Lower leg skin (tissue), 4 donors: ENCODE data around the gene OR51E1. TPM values are rescaled to one million over a fixed set of nuclear protein-coding genes. Genes with fewer than 3 reads are reported as not detected.

ENCODE experiments used
- DNase-seq, 2 donors: peaks; one replicate each; pipeline ENCODE4 v3.0.0-alpha.2; 2019; ENCODE audit warnings: low spot score in 2 of 2
- H3K4me3 ChIP-seq: fragments of 200-600 bp; sonication (generic); 2 replicates; pipeline ENCODE4 v1.5.1; 2017; ENCODE audit warnings: mild to moderate bottlenecking, low read depth; ENCODE audit not compliant: poor library complexity, severe bottlenecking
- POLR2A ChIP-seq, 2 donors: fragments of 450-650 bp; IDR thresholded peaks; one replicate each; pipeline ENCODE4 v1.6.1; 2016 to 2017; ENCODE audit warnings: antibody characterized with exemption in 2 of 2, mild to moderate bottlenecking in 1 of 2, moderate library complexity in 1 of 2
- WGBS, 2 donors: methylation state at CpG; one replicate each; pipeline ENCODE4 v1.1.5; 2018; 5-methylcytosine and 5-hydroxymethylcytosine counted together
- intact Hi-C: fragments of 100-400 bp; cut with DNase I; formaldehyde crosslinking; loops from one replicate; pipeline ENCODE4 v1.15.0; 2023; ENCODE audit warnings: low total_unique reads
- total RNA-seq, 4 donors: library from RNA; depleted of rRNA; stranded (reverse); fragments of >200 nt; gene quantifications; one replicate each; pipeline ENCODE4 v1.1.0, GENCODE V29; 2016
- TF ChIP-seq, protein P1 (sequence below), 3 donors: fragments of 450-650 bp; IDR thresholded peaks; one replicate each; pipeline ENCODE4 v1.5.1; 2016; ENCODE audit warnings: antibody characterized with exemption in 3 of 3, mild to moderate bottlenecking in 3 of 3, moderate library complexity in 2 of 3

The OR51E1 gene
- total RNA-seq, 4 donors from 2014 or later: 0.11 to 0.39 (median 0.21) TPM

DNA sequence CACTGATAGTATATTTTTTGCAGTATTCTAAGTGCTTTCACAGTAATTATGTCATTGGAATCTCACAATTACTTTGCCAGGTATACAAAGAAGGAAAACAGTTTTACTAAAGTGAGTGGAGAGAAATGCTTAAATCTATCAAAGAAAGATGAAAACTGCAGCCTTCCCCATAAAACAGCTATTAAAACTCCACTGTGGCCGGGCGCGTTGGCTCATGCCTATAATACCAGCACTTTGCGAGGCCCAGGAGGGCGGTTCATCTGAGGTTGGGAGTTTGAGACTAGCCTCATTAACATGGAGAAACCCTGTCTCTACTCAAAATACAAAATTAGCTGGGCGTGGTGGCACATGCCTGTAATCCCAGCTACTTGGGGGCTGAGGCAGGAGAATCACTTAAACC is 19.1 kb downstream of the OR51E1 start:
- no peak overlapping the region for H3K4me3 ChIP-seq
- intact Hi-C loops: no loop called here
- WGBS, 2 donors: 51 to 62% methylated on average over 6 of the region's 6 CpGs
- no peak for TF ChIP-seq POLR2A (IDR thresholded peaks at IDR 0.05)
- TF ChIP-seq, protein P1, sequence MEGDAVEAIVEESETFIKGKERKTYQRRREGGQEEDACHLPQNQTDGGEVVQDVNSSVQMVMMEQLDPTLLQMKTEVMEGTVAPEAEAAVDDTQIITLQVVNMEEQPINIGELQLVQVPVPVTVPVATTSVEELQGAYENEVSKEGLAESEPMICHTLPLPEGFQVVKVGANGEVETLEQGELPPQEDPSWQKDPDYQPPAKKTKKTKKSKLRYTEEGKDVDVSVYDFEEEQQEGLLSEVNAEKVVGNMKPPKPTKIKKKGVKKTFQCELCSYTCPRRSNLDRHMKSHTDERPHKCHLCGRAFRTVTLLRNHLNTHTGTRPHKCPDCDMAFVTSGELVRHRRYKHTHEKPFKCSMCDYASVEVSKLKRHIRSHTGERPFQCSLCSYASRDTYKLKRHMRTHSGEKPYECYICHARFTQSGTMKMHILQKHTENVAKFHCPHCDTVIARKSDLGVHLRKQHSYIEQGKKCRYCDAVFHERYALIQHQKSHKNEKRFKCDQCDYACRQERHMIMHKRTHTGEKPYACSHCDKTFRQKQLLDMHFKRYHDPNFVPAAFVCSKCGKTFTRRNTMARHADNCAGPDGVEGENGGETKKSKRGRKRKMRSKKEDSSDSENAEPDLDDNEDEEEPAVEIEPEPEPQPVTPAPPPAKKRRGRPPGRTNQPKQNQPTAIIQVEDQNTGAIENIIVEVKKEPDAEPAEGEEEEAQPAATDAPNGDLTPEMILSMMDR (IDR thresholded peaks at IDR 0.05): no peak
- no peak for DNase-seq

DNA sequence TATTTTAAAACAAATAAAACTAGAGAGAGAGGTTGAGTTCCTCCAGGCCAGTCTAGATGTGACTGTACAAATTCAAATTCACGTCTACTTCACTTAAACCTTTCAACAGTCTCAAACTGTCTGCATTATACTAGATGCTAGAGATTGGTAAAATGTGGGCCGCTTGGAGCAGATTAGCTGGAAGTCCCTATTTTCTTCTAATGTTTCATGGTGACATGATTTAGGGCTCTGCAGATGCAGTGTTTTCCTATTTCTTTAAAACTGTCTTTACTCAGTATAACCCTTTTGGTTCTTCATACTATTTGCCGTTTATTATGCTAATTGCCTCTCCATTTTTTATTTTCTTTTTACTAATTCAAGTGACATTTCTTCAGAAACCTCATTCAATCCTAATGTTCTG is 20.4 kb downstream of the OR51E1 start:
- no peak for DNase-seq
- H3K4me3 ChIP-seq: no peak overlapping the region
- TF ChIP-seq POLR2A (IDR thresholded peaks at IDR 0.05): no peak
- TF ChIP-seq, protein P1 (IDR thresholded peaks at IDR 0.05): no peak
- WGBS, 2 donors: 75 to 81% methylated on average over 3 of the region's 3 CpGs
- intact Hi-C loops: no loop called here

DNA sequence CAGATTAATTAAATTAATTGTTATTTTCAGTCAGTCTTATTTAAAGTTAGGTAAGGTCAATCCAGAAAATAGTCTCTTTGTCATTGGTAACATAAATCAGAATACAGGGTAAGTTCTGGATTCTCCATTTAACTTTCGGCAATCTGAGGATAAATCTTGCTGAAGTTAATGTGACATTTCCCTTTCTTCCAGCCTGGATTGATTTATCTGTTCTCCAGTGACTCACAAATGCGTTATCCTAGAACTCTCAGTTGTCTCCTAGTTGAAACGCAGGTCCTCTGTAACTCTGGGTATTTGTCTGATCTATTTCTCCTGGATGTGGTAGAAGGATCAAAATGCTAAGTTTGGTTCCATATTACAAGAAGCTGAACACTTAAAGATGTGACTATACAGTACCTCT is 21.0 kb downstream of the OR51E1 start:
- TF ChIP-seq POLR2A (IDR thresholded peaks at IDR 0.05): no peak
- TF ChIP-seq, protein P1 (IDR thresholded peaks at IDR 0.05): no peak
- intact Hi-C loops: no loop called here
- 26 to 31% methylated on average over 3 of the region's 3 CpGs for WGBS, 2 donors
- DNase-seq: no peak
- no peak overlapping the region for H3K4me3 ChIP-seq

DNA sequence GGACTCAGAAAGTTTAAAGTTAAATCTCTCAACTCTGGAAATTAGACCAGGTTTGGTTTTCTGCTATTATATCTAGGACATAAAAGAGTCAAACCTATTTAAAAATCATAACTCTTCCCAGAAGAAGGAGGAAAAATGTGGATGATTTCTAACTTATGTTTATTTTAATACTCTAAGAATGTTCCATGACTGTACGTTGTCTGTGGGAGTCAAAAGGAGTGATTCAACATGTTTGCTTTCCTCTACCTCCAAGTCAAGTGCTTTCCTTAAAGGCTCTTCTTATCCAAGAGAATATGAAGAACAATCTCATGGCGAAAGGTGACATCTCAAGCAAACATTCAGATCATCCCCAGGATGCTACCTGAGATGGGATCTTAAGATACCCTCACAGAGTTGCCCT is 21.6 kb downstream of the OR51E1 start:
- DNase-seq: no peak
- intact Hi-C loops: no loop called here
- TF ChIP-seq POLR2A (IDR thresholded peaks at IDR 0.05): no peak
- TF ChIP-seq, protein P1 (IDR thresholded peaks at IDR 0.05): no peak
- no peak overlapping the region for H3K4me3 ChIP-seq
- WGBS, 2 donors: 73 to 78% methylated on average over 2 of the region's 2 CpGs

DNA sequence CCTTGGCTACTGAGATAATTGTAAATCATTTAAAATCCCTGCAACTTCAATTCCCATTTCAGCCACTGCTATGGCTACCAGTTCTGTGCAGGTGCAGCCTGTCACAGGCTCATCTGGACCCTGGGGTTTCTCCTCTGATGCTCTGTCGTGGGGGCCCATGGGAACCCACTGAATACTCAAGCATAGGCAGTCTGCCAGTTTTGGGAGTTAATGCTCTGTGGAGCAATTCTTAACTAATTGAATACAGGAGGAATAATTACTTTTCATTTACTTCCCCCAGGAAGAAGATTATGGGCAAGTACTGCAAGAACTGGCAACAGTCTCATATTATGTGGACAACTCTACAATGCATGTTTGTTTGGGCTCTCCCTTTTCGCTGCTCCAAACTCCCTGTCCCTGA is 28.0 kb downstream of the OR51E1 start:
- intact Hi-C loops: no loop called here
- no peak overlapping the region for H3K4me3 ChIP-seq
- DNase-seq: no peak
- TF ChIP-seq, protein P1 (IDR thresholded peaks at IDR 0.05): no peak
- TF ChIP-seq POLR2A (IDR thresholded peaks at IDR 0.05): no peak
- 69 to 74% methylated on average over 2 of the region's 2 CpGs for WGBS, 2 donors

DNA sequence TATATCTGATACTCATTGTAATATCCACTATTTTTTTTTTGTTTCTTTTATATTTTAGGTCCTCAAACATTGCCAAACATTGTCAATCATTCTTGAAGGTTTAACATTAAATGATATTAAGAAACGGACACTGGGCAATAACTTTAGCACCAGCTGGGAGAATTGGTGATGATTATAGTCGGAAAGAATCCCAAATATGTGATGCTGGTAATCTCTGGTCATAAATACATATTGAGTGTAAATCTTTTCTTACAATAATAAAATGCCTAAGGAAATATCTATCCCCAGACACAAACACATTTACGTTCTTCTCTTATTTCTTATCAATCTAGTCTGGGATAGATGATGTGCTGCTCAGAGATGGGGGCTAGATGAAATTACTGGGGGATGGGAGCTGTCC is 28.7 kb downstream of the OR51E1 start:
- DNase-seq: no peak
- H3K4me3 ChIP-seq: no peak overlapping the region
- no peak for TF ChIP-seq POLR2A (IDR thresholded peaks at IDR 0.05)
- TF ChIP-seq, protein P1 (IDR thresholded peaks at IDR 0.05): no peak
- intact Hi-C loops: no loop called here
- 36 to 41% methylated on average over 3 of the region's 3 CpGs for WGBS, 2 donors
